Measurements from ENCODE around the gene KTN1.

GRCh38 chr14:55731311-55731872 is 151.4 kb downstream of the KTN1 start:
- TF ChIP-seq L3MBTL2 (conservative IDR thresholded peaks at IDR 0.05) (no peak), SUZ12 (IDR thresholded peaks at IDR 0.05) (no peak), SP1 (IDR thresholded peaks at IDR 0.05) (no peak)

Data from HEK293T (cell line).